ENCODE results near the gene MZB1.

- TF ChIP-seq NFIC (IDR thresholded peaks at IDR 0.05; ENCODE audit: low read length) (no peak), EP300 (IDR thresholded peaks at IDR 0.05; ENCODE audit: low read depth in 2 of 2, low read length in 2 of 2) (no peak), EP300 (CRISPR knock-in tag; IDR thresholded peaks at IDR 0.05; ENCODE audit: borderline replicate concordance) (no peak), CTCF (CRISPR knock-in tag; IDR thresholded peaks at IDR 0.05) (no peak), HNF1A (IDR thresholded peaks at IDR 0.05; ENCODE audit: low read depth) (no peak), HNF1A (CRISPR knock-in tag; IDR thresholded peaks at IDR 0.05; ENCODE audit: borderline replicate concordance) (no peak), FOXP1 (IDR thresholded peaks at IDR 0.05) (no peak), FOXP1 (CRISPR knock-in tag; IDR thresholded peaks at IDR 0.05) (no peak), ADNP (CRISPR knock-in tag; IDR thresholded peaks at IDR 0.05) (no peak), NFE2L1 (CRISPR knock-in tag; IDR thresholded peaks at IDR 0.05; ENCODE audit: borderline replicate concordance) (no peak), RXRA (CRISPR knock-in tag; IDR thresholded peaks at IDR 0.05) (no peak), EZH2 (conservative IDR thresholded peaks at IDR 0.05; ENCODE audit: low read depth, low read length) (no peak)
Measured at GRCh38 chr5:139431706-139432105, 42.0 kb upstream of the MZB1 start.
